HG03457 (cell line): ENCODE measurements around the gene MEF2D.
A peak's percentile ranks its signal among the peaks of the same experiment; 100 is the strongest.

Experiments
- ATAC-seq: cut with Tn5 transposase; IDR thresholded peaks from one replicate; pipeline ENCODE4 v1.9.1; 2021; ENCODE audit warnings: moderate number of reproducible peaks; ENCODE audit not compliant: unreplicated experiment

Gene MEF2D

DNA sequence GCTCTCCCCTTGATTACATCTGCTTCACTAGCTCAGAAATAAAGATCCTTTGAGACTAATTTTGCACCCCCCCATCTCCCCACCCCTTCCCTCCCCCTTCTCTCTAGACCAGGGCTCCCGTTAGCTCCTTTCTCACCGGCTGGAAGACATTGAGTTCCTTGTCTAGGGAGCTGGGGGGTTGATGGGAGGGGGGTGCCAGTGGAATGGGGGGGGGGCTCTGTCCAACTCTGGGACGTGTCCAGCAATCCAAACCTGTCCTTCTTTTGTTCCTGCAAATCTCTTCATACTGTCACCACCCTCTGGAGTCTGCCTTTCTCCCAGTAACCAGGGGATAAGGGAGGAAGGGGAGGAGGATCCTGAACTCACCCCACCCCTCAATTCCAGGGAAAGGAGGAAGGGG is 69.7 kb downstream of the MEF2D start:
- no peak for ATAC-seq

GRCh38 chr1:156430303-156430702 is 70.3 kb downstream of the MEF2D start:
- no peak for ATAC-seq

GRCh38 chr1:156429313-156430060 is 71.1 kb downstream of the MEF2D start:
- ATAC-seq: no peak

GRCh38 chr1:156428746-156429288 is 71.8 kb downstream of the MEF2D start:
- ATAC-seq: no peak

GRCh38 chr1:156427957-156428356 is 72.6 kb downstream of the MEF2D start:
- no peak for ATAC-seq

- ATAC-seq: no peak
Measured at GRCh38 chr1:156425943-156426342, 74.6 kb downstream of the MEF2D start.

- no peak for ATAC-seq
Measured at GRCh38 chr1:156424806-156425432, 75.7 kb downstream of the MEF2D start.

- ATAC-seq: no peak
Measured at GRCh38 chr1:156423422-156424352, 76.9 kb downstream of the MEF2D start.

DNA sequence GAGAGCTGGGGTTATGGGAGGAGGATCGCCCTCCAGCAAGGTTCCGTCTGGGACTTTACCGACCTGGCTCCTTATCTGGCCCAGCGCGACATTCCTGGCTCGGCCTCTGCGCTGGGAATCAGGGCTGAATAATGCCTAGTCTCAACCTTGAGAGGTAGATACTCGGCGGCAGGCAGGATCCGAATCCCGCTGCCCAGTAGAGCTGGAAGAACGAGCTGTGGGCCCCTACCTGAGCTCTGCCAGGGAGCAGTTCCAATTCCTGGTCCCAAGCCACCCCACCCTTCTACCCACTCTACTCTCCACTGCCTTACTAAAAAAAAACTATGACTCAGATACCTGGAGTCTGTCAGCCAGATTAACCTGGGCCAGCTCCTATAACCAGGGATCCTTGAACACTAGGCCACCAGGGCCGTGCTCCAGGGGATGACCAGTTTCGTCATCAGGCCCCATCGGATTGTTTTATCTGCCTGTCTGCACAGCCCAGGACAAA is 77.9 kb downstream of the MEF2D start:
- no peak for ATAC-seq

DNA sequence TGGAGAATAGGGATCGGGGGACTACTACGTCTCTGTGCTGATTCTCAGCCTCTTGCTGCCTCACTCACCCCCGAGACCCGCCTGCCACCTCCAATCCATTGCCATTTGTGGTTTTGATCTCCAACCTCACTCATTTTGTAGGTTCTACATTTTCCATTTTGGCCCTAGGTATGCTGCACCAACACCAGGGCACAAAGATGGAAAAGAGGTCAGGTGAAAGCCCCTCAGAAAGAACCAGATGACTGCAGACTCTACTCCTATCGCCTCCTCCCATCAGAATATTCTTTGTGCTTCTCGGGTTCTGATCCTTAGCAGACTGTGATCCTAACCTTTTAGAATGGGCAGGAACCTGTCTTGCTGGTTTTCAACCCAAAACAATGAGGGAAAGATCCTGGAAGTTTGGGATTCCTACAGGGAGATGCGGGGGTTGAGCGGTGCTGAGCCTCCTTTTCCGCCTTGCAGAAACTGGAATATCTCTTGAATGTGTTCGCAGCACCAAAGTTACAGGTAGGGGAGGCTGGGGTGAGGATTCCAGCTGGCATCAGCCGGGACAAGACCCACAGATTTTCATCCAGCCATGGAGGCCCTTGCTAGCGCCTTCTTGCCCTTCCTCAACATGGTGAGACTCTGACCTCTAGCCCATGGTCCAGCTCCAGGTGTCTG is 78.5 kb downstream of the MEF2D start:
- no peak for ATAC-seq

DNA sequence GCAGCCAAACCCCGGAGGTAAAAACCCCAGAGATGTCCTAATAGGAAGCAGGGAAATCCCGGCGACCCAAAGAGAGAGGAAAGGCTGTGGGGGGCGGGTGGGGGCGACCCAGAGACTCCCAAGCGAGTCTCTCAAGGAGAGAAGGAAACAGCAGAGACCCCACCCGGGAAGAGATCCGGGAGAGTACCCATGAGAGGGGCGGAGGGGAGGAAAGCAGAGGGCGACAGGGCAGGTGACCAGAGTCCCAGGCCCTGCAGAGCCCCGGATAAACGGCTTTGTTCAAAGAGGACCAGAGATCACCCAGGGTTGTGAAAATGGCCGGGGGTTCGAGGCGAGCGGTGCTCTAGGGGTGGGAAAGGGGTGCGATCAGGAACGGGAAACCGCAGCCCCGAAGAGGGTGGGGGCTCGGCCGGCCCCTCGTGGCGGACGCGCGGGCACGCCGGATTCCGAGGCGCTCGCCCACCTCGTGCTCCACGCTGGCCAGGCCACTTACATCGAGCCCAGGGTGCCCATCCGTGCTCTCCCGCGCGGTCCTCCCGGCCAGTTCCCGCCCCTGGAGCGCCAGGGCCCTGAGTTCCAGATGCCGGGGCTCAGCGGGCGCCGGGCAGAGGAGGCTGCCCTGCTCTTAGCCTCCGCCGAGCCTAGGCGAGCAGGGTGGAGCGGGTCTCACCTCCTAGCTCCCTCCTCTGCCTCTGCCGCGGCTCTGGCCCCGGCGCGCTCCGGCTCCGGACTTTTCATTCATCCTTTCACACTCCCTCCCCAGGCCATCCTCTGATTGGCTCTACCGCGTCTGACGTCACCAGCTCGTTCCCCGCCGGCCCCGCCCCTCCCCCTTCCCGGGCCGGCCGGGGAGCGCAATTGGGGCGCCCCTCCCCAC is 79.3 kb downstream of the MEF2D start:
- ATAC-seq: peak; percentile 44

DNA sequence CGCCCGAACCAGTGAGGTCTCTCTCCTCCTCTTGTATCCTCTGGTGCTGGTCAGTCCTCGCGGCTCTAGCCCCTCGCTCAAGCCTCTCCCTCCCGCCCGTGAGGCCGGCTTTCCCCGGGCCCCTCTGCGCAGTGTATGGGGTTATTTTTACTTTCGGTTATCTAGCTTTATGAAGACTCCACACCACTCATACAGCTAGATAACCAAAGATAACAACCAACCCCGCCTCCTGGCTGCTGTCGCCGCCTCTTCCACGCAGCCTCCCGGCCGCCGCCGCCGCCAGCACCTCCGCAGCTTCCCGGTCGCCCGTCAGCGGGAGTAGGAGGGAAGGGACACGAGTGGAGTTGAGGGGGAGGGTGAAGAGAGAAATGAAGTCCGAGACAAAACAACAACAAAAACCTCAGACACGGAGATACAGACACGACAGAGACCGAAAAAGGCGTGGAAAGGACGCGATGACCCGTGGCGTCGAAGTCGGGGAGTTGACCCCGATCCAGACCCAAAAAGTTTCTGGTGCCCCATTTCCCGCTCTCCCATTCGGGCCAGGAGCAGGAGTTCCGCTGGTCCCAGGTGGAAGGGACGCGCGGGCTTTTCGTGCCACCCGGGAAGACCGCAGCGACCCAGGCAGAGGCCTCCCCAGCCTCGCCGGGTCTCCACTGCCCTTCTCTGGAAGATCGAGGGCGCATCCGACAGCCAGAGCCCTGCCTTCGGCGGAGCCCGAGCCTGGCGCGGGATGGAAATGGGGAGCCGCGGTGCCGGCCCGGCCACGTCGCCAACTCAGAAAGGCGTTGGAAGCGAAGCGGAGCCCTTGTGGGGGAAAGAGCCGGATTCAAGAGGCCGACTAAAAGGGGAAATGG is 80.1 kb downstream of the MEF2D start:
- no peak for ATAC-seq

DNA sequence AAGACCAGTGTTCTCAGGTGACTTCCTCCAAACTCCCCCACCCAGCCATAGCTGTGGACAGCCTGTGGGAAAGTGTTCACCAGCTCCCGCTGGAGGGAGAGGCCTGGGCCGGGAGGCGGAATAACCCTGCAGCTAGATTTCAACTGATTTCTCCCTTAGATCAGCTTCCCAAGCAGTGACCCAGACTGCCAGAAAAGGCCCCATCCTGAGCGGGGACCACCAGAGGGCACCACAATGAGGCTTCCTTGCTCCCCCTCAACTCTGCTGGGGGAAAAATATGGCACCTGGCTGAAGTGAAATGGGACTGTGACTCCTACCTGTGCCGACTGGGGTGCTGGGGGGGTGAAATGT is 80.7 kb downstream of the MEF2D start:
- ATAC-seq: no peak

DNA sequence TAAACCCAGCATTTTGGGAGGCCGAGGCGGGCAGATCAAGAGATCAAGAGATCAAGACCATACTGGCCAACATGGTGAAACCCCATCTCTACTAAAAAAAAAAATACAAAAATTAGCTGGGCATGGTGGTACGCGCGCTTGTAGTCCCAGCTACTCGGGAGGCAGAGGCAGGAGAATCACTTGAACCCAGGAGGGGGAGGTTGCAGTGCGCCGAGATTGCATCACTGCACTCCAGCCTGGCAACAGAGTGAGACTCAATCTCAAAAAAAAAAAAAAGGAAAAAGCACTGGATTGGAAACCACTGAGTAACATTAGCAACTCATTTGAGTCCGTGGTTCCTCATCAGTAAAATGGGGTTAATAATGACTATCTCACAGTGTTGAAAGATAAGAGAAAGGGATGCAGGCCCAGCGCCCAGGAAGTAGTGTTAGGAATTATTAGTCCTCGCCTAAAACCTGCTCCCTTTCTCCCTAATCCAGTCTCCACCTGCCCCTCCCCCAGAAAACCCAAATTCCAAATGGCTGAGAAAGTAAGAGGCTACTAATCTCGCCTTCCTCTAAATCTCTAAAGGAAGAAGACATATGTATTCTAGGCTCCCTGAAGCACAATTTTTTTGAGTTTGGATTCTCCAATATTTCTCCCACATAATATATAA is 82.0 kb downstream of the MEF2D start:
- ATAC-seq: no peak

DNA sequence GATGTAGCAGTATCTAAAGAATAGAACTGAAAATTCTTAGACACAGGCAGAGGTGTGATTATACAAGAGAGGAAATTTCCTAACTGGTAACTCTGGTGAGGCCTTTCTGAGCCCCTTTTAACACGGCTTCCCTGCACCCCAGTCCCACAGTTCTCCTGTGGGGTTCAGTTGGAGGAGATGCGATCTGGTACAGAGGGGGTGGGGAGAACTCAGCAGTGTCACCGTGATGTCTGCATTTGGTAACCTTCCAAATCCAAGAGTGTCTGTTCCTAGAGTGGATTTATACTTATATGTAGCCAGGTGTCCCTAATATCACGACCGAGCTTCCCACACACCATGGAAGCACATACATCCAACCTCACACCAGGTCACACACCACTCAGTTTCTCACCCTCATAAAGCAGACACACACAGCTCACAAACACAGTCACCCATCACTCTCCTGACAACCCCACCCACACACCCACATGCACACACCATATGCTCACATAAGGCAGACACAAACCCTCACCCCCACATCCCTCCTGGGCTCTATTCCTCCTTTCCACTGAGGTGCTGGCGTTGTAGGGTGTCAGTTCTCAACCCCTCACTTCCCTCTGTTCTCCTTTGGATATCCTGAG is 83.1 kb downstream of the MEF2D start:
- ATAC-seq: no peak

GRCh38 chr1:156416993-156417392 is 83.6 kb downstream of the MEF2D start:
- no peak for ATAC-seq

DNA sequence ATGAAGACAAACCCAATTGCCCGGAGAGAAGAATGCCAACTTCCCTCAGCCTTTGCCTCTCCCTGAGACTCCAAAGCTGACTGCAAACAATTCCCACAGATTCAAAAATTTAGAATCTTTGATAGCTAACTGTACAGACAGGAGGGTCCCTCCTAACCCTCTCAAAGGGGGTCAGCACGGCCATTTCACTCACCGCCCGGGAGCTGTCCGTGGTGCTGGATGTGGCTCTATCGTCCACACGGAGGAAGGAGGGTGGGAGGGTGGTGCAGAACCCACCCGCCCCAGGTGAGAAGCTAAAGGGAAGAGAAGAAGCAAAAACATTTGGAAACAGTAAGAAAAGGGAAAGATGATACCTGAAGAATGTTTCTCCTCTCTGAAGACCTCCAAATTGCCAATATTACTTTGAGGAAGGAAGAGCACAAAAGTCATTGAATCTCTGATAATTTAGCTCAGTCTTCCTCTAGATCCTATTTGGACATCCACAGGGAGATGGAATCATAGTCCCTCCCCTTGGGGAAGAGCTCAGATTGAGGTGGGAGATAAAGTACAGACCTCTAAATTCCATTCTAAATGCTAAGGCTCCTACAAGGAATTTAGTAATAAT is 86.0 kb downstream of the MEF2D start:
- no peak for ATAC-seq
